HL-60 (cell line): ENCODE results near the gene BOLA3.

Experiments used
- DNase-seq, 2 experiments: peaks; one replicate each; pipeline ENCODE4 v3.0.0-alpha.2; 2010 to 2020; ENCODE audit warnings: low read depth in 1 of 2, low spot score in 1 of 2
- H3K27ac ChIP-seq: fragments of 250-450 bp; sonication (Bioruptor Pico); replicated peaks from 2 replicates; pipeline ENCODE4 v1.5.1; 2020; ENCODE audit warnings: mild to moderate bottlenecking, moderate library complexity
- H3K27me3 ChIP-seq: fragments of 250-450 bp; sonication (Bioruptor Pico); 2 replicates; pipeline ENCODE4 v1.5.1; 2021; ENCODE audit warnings: mild to moderate bottlenecking, moderate library complexity; ENCODE audit not compliant: insufficient read depth, poor library complexity, severe bottlenecking
- H3K4me3 ChIP-seq: replicated peaks from 2 replicates; pipeline ENCODE4 v1.5.1; 2011; ENCODE audit warnings: mild to moderate bottlenecking, control low read depth, low read length; ENCODE audit not compliant: insufficient read depth
- CTCF ChIP-seq: IDR thresholded peaks from one replicate; pipeline ENCODE4 v1.5.1; 2011; ENCODE audit warnings: low read length, control low read depth, inconsistent platforms; ENCODE audit not compliant: insufficient read depth
- GABPA ChIP-seq: IDR thresholded peaks from 2 replicates; pipeline ENCODE4 v1.6.1; 2012; ENCODE audit warnings: low read depth
- POLR2AphosphoS5 ChIP-seq: IDR thresholded peaks from 2 replicates; pipeline ENCODE4 v1.6.1; 2012; ENCODE audit warnings: low read depth
- REST ChIP-seq: IDR thresholded peaks from 2 replicates; pipeline ENCODE4 v1.6.1; 2012; ENCODE audit warnings: low read depth; ENCODE audit not compliant: insufficient replicate concordance
- SPI1 ChIP-seq: IDR thresholded peaks from 2 replicates; pipeline ENCODE4 v1.6.1; 2012; ENCODE audit warnings: low read depth, mild to moderate bottlenecking, borderline replicate concordance

BOLA3 gene

GRCh38 chr2:74137651-74138599 lies 9.8 kb downstream of the BOLA3 start:
- TF ChIP-seq GABPA (no peak), CTCF (no peak), POLR2AphosphoS5 (no peak), SPI1 (no peak), REST (no peak)
- no peaks in the 10 kb centered on the region for H3K27me3 ChIP-seq
- H3K4me3 ChIP-seq = no peak overlapping the region
- H3K27ac ChIP-seq = no peak overlapping the region
- no peak for DNase-seq

GRCh38 chr2:74131901-74132300 lies 15.8 kb downstream of the BOLA3 start:
- Histone ChIP-seq H3K4me3 (no peak overlapping the region), H3K27me3 (no peaks in the 10 kb centered on the region), H3K27ac (no peak overlapping the region)
- TF ChIP-seq REST (no peak), SPI1 (no peak), CTCF (no peak), POLR2AphosphoS5 (no peak), GABPA (no peak)
- no peak for DNase-seq

- TF ChIP-seq CTCF (no peak), SPI1 (no peak)
- no peaks in the 10 kb centered on the region for H3K27me3 ChIP-seq
- H3K4me3 ChIP-seq = no peak overlapping the region
Measured at GRCh38 chr2:74130211-74130995, 17.3 kb downstream of the BOLA3 start.

More at GRCh38 chr2:74130211-74130995, 17.3 kb downstream of the BOLA3 start:
- H3K27ac ChIP-seq = no peak overlapping the region
- DNase-seq = no peak
